ENCODE data around the gene ZNF341. TPM values are rescaled to one million over a fixed set of nuclear protein-coding genes. Genes with fewer than 3 reads are reported as not detected.

ZNF341 gene
- total RNA-seq, 1 experiment from 2014 or later: 7.7 TPM

DNA sequence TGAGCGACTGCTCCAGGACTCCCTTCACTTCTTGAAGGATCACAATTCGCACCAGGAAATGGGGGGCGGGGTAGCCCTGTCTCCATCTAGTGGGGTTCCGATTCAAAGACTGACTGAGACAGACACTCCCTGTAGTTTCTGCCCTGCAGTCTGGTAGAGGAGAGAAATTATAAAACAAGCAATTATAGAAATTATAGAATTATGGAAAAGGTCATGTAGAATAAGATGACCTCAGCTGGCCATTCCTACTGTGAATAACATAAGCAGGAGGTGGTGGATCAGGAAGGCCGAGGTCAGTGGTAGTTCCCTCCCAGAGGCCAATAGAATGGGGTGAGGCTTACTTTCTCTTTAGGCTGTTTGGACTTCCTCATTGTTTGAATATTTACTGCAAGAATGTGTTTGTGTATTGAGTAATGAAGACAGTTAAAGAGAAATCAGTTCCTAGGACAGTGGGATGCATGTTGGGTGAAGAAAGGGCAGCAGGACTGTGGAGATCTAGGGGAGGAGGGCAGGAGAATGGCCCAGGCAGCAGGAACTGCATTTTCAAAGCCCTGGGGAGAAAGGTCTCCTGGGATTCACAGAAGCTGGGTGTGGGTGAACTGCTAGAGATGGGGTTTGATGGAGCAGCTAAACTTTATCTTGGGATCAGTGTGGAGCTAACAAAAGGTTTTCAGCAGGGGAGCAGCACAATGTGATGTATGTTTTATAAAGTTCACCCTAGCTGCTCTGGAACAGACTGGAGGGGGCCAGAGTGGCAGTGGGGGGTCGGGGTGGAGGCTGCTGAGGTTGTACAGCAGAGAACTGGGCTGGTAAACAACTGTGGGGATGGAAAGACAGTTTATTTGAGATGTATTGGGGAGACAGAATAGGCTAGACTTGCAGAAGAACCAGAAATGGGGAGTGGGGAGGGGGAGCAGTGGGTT is 2.1 kb downstream of the ZNF341 start:
- Histone ChIP-seq H3K4me1 (ENCODE audit: control insufficient read depth, insufficient read depth, low read length) (peaks cover 13% of the 10 kb centered on the region), H3K27me3 (ENCODE audit: control insufficient read depth, insufficient read depth, low read length) (no peaks in the 10 kb centered on the region), H3K4me3 (ENCODE audit: low read depth in 2 of 2, low read length in 2 of 2) (peak overlapping the region; percentile 2 to 83; a peak in 3 of 4 replicates), H3K36me3 (ENCODE audit: control insufficient read depth, insufficient read depth, low read length) (no peaks in the 10 kb centered on the region), H3K27ac (ENCODE audit: low read length) (peak overlapping the region; percentile 90), H3K9me3 (ENCODE audit: control insufficient read depth, insufficient read depth, low read depth, low read length) (peaks cover 5% of the 10 kb centered on the region; the same call in 1 of the 2 replicates)
- no peak for TF ChIP-seq SIN3A (IDR thresholded peaks at IDR 0.05; ENCODE audit: borderline replicate concordance, insufficient read depth, low read depth, low read length)
- TF ChIP-seq POLR2AphosphoS5 (IDR thresholded peaks at IDR 0.05; ENCODE audit: low read depth, low read length): 0 out of 2 replicates have a peak, but pooled peaks have one; percentile 46
- intact Hi-C loops (cut with micrococcal nuclease; ENCODE audit: unreplicated experiment) (no loop called here), in situ Hi-C loops (cut with HindIII; ENCODE audit: low pct_unique_long_range_greater_than_20kb, low sequenced_read_pairs) (no loop called here)
- no peak for DNase-seq (ENCODE audit: low read depth, low spot score)
- BruUV-seq (replicated peaks): TSS peak; percentile 67
- POLR2A ChIA-PET: interaction anchor here (0.6 to 1.0 kb wide), 2 partner anchors 8 kb away, joined by 4 to 5 read pairs; no protein-coding TSS in a partner anchor
- CTCF ChIA-PET: no interaction called here
- peak; percentile 36 for ATAC-seq

DNA sequence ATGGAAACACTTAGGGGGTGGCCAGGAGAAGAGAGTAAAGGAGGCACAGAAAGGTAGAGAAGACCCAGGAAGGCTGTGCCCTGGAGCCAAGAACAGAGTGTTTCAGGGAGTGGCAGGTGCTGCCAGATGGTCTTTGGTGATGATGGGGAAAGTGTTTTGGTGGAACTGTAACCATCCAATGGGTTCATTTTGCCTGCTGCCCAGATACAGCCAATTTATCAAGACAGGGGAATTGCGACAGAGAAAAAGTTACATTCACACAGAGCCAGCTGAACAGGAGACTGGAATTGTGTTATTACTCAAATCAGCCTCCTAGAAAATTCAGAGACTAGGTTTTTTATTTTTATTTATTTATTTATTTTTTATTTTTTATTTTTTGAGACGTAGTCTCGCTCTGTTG is 5.2 kb downstream of the ZNF341 start:
- Histone ChIP-seq H3K27ac (ENCODE audit: low read length) (no peak overlapping the region), H3K9me3 (ENCODE audit: control insufficient read depth, insufficient read depth, low read depth, low read length) (peaks cover 5% of the 10 kb centered on the region; the same call in 1 of the 2 replicates), H3K4me1 (ENCODE audit: control insufficient read depth, insufficient read depth, low read length) (peaks cover 13% of the 10 kb centered on the region), H3K4me3 (ENCODE audit: low read depth in 2 of 2, low read length in 2 of 2) (no peak overlapping the region), H3K27me3 (ENCODE audit: control insufficient read depth, insufficient read depth, low read length) (no peaks in the 10 kb centered on the region), H3K36me3 (ENCODE audit: control insufficient read depth, insufficient read depth, low read length) (no peaks in the 10 kb centered on the region)
- ATAC-seq (no peak), DNase-seq (ENCODE audit: low read depth, low spot score) (no peak)
- intact Hi-C loops (cut with micrococcal nuclease; ENCODE audit: unreplicated experiment) (no loop called here), in situ Hi-C loops (cut with HindIII; ENCODE audit: low pct_unique_long_range_greater_than_20kb, low sequenced_read_pairs) (no loop called here)
- ChIA-PET POLR2A (no interaction called here), CTCF (no interaction called here)
- TF ChIP-seq POLR2AphosphoS5 (IDR thresholded peaks at IDR 0.05; ENCODE audit: low read depth, low read length) (no peak), SIN3A (IDR thresholded peaks at IDR 0.05; ENCODE audit: borderline replicate concordance, insufficient read depth, low read depth, low read length) (no peak), TCF7L2 (IDR thresholded peaks at IDR 0.05; ENCODE audit: low read depth, low read length) (no peak)
- TF ChIP-seq, protein P1, sequence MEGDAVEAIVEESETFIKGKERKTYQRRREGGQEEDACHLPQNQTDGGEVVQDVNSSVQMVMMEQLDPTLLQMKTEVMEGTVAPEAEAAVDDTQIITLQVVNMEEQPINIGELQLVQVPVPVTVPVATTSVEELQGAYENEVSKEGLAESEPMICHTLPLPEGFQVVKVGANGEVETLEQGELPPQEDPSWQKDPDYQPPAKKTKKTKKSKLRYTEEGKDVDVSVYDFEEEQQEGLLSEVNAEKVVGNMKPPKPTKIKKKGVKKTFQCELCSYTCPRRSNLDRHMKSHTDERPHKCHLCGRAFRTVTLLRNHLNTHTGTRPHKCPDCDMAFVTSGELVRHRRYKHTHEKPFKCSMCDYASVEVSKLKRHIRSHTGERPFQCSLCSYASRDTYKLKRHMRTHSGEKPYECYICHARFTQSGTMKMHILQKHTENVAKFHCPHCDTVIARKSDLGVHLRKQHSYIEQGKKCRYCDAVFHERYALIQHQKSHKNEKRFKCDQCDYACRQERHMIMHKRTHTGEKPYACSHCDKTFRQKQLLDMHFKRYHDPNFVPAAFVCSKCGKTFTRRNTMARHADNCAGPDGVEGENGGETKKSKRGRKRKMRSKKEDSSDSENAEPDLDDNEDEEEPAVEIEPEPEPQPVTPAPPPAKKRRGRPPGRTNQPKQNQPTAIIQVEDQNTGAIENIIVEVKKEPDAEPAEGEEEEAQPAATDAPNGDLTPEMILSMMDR (IDR thresholded peaks at IDR 0.05): no peak
- TF ChIP-seq, protein P2, sequence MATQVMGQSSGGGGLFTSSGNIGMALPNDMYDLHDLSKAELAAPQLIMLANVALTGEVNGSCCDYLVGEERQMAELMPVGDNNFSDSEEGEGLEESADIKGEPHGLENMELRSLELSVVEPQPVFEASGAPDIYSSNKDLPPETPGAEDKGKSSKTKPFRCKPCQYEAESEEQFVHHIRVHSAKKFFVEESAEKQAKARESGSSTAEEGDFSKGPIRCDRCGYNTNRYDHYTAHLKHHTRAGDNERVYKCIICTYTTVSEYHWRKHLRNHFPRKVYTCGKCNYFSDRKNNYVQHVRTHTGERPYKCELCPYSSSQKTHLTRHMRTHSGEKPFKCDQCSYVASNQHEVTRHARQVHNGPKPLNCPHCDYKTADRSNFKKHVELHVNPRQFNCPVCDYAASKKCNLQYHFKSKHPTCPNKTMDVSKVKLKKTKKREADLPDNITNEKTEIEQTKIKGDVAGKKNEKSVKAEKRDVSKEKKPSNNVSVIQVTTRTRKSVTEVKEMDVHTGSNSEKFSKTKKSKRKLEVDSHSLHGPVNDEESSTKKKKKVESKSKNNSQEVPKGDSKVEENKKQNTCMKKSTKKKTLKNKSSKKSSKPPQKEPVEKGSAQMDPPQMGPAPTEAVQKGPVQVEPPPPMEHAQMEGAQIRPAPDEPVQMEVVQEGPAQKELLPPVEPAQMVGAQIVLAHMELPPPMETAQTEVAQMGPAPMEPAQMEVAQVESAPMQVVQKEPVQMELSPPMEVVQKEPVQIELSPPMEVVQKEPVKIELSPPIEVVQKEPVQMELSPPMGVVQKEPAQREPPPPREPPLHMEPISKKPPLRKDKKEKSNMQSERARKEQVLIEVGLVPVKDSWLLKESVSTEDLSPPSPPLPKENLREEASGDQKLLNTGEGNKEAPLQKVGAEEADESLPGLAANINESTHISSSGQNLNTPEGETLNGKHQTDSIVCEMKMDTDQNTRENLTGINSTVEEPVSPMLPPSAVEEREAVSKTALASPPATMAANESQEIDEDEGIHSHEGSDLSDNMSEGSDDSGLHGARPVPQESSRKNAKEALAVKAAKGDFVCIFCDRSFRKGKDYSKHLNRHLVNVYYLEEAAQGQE (IDR thresholded peaks at IDR 0.05; ENCODE audit: insufficient read depth in 1 of 2, low read depth in 2 of 2, low read length in 1 of 2): no peak
- no TSS peak for BruUV-seq (replicated peaks)

DNA sequence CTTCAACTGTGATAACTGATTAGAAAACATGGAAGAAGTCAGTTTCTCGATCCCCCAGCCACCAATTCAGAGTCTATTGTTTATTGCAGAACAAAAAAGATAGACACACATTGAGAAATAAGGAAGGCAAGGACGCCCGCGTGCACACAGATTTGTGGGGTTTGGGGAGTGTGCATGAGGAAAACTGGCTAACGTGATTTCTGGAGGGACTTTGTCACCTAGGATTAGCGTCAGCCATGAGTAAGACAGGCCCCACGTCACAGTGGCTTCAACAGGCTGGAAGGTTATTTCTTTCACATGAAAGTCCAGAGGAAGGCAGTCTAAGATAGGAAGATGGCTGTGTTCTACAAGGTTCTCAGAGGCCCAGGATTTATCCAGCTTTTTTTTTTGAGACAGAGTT is 7.7 kb downstream of the ZNF341 start:
- no TSS peak for BruUV-seq (replicated peaks)
- Histone ChIP-seq H3K36me3 (ENCODE audit: control insufficient read depth, insufficient read depth, low read length) (no peaks in the 10 kb centered on the region), H3K27me3 (ENCODE audit: control insufficient read depth, insufficient read depth, low read length) (no peaks in the 10 kb centered on the region), H3K4me1 (ENCODE audit: control insufficient read depth, insufficient read depth, low read length) (peaks cover under 1% of the 10 kb centered on the region), H3K4me3 (ENCODE audit: low read depth in 2 of 2, low read length in 2 of 2) (no peak overlapping the region), H3K27ac (ENCODE audit: low read length) (no peak overlapping the region), H3K9me3 (ENCODE audit: control insufficient read depth, insufficient read depth, low read depth, low read length) (peaks cover 5% of the 10 kb centered on the region; the same call in 1 of the 2 replicates)
- in situ Hi-C loops (cut with HindIII; ENCODE audit: low pct_unique_long_range_greater_than_20kb, low sequenced_read_pairs) (no loop called here), intact Hi-C loops (cut with micrococcal nuclease; ENCODE audit: unreplicated experiment) (no loop called here)
- ChIA-PET POLR2A (no interaction called here), CTCF (no interaction called here)
- DNase-seq (ENCODE audit: low read depth, low spot score): no peak
- no peak for ATAC-seq
- TF ChIP-seq, protein P1 (IDR thresholded peaks at IDR 0.05): no peak
- TF ChIP-seq, protein P2 (IDR thresholded peaks at IDR 0.05; ENCODE audit: insufficient read depth in 1 of 2, low read depth in 2 of 2, low read length in 1 of 2): no peak
- TF ChIP-seq TCF7L2 (IDR thresholded peaks at IDR 0.05; ENCODE audit: low read depth, low read length) (no peak), POLR2AphosphoS5 (IDR thresholded peaks at IDR 0.05; ENCODE audit: low read depth, low read length) (no peak), SIN3A (IDR thresholded peaks at IDR 0.05; ENCODE audit: borderline replicate concordance, insufficient read depth, low read depth, low read length) (no peak)
